Effector memory CD4-positive, alpha-beta T cell (primary cell): ENCODE measurements around the gene LACTB.

Experiments used
- DNase-seq, 3 donors: peaks; one replicate each; pipeline ENCODE4 v3.0.0-alpha.2; 2020
- H3K27ac ChIP-seq: 2 replicates; pipeline ENCODE4 v1.7.0; 2013; ENCODE audit warnings: mild to moderate bottlenecking, low read length, moderate library complexity; ENCODE audit not compliant: insufficient read depth, poor library complexity, severe bottlenecking
- H3K27me3 ChIP-seq: replicated peaks from 2 replicates; pipeline ENCODE4 v1.7.0; 2013; ENCODE audit warnings: mild to moderate bottlenecking, low read length; ENCODE audit not compliant: insufficient read depth, control insufficient read depth, poor library complexity, severe bottlenecking
- H3K36me3 ChIP-seq: 2 replicates; pipeline ENCODE4 v1.7.0; 2013; ENCODE audit warnings: mild to moderate bottlenecking, low read length, moderate library complexity; ENCODE audit not compliant: control insufficient read depth, insufficient read depth
- H3K4me1 ChIP-seq: 2 replicates; pipeline ENCODE4 v1.7.0; 2013; ENCODE audit warnings: low read length, mild to moderate bottlenecking; ENCODE audit not compliant: control insufficient read depth, insufficient read depth, poor library complexity, severe bottlenecking
- H3K4me3 ChIP-seq: 2 replicates; pipeline ENCODE4 v1.7.0; 2013; ENCODE audit warnings: low read length, low read depth, mild to moderate bottlenecking; ENCODE audit not compliant: insufficient read depth, poor library complexity, severe bottlenecking
- H3K9me3 ChIP-seq: 2 replicates; pipeline ENCODE4 v1.7.0; 2013; ENCODE audit warnings: mild to moderate bottlenecking, low read length, moderate library complexity; ENCODE audit not compliant: control insufficient read depth

LACTB gene

GRCh38 chr15:63146684-63147083 lies 25.0 kb downstream of the LACTB start:
- Histone ChIP-seq H3K9me3 (no peaks in the 10 kb centered on the region), H3K36me3 (no peaks in the 10 kb centered on the region), H3K27me3 (no peaks in the 10 kb centered on the region), H3K4me3 (no peak overlapping the region), H3K27ac (no peak overlapping the region), H3K4me1 (no peaks in the 10 kb centered on the region)
- DNase-seq: no peak

GRCh38 chr15:63151665-63152064 lies 30.0 kb downstream of the LACTB start:
- no peak overlapping the region for H3K4me3 ChIP-seq
- no peaks in the 10 kb centered on the region for H3K9me3 ChIP-seq
- no peak for DNase-seq
- H3K27me3 ChIP-seq: no peaks in the 10 kb centered on the region
- H3K4me1 ChIP-seq: no peaks in the 10 kb centered on the region
- peaks cover 14% of the 10 kb centered on the region for H3K36me3 ChIP-seq
- no peak overlapping the region for H3K27ac ChIP-seq

- no peak overlapping the region for H3K4me3 ChIP-seq
- no peak overlapping the region for H3K27ac ChIP-seq
Measured at GRCh38 chr15:63155486-63155885, 33.8 kb downstream of the LACTB start.

GRCh38 chr15:63156086-63156710 lies 34.5 kb downstream of the LACTB start:
- H3K27me3 ChIP-seq: no peaks in the 10 kb centered on the region
- H3K36me3 ChIP-seq: peaks cover 14% of the 10 kb centered on the region
- DNase-seq: no peak
- H3K4me3 ChIP-seq: peak overlapping the region; percentile 98
- peak overlapping the region; percentile 85 for H3K27ac ChIP-seq
- H3K9me3 ChIP-seq: no peaks in the 10 kb centered on the region
- H3K4me1 ChIP-seq: no peaks in the 10 kb centered on the region

More at GRCh38 chr15:63155486-63155885, 33.8 kb downstream of the LACTB start:
- no peaks in the 10 kb centered on the region for H3K27me3 ChIP-seq
- H3K36me3 ChIP-seq: peaks cover 14% of the 10 kb centered on the region
- H3K9me3 ChIP-seq: no peaks in the 10 kb centered on the region
- H3K4me1 ChIP-seq: no peaks in the 10 kb centered on the region
- no peak for DNase-seq

- peak in 1 of 3 donors; percentile 5 for DNase-seq
- peak overlapping the region; percentile 85 for H3K27ac ChIP-seq
- H3K36me3 ChIP-seq: peaks cover 14% of the 10 kb centered on the region
- H3K27me3 ChIP-seq: no peaks in the 10 kb centered on the region
- H3K4me3 ChIP-seq: peak overlapping the region; percentile 98
- no peaks in the 10 kb centered on the region for H3K4me1 ChIP-seq
- H3K9me3 ChIP-seq: no peaks in the 10 kb centered on the region
Measured at GRCh38 chr15:63156755-63157117, 35.1 kb downstream of the LACTB start.

GRCh38 chr15:63157118-63157843 lies 35.6 kb downstream of the LACTB start, which contains the start of gene RPS27L:
RPS27L (minus strand) TSS chr15:63157477; CDS start chr15:63157405, 72 bp downstream.
- no peaks in the 10 kb centered on the region for H3K27me3 ChIP-seq
- peak within 1 kb of the TSS; percentile 98 for H3K4me3 ChIP-seq
- peaks cover 14% of the 10 kb centered on the region for H3K36me3 ChIP-seq
- peak; percentile 67 to 78 (median 73) for DNase-seq
- H3K27ac ChIP-seq: peak within 1 kb of the TSS; percentile 85
- no peaks in the 10 kb centered on the region for H3K4me1 ChIP-seq
- H3K9me3 ChIP-seq: no peaks in the 10 kb centered on the region

- H3K4me3 ChIP-seq: peak overlapping the region; percentile 98
- H3K27me3 ChIP-seq: no peaks in the 10 kb centered on the region
- peak in 1 of 3 donors; percentile 2 for DNase-seq
- H3K27ac ChIP-seq: peak overlapping the region; percentile 85
- no peaks in the 10 kb centered on the region for H3K4me1 ChIP-seq
- no peaks in the 10 kb centered on the region for H3K9me3 ChIP-seq
- H3K36me3 ChIP-seq: peaks cover 10% of the 10 kb centered on the region
Measured at GRCh38 chr15:63157891-63158431, 36.3 kb downstream of the LACTB start.

GRCh38 chr15:63160638-63161037 lies 39.0 kb downstream of the LACTB start:
- DNase-seq: no peak
- no peaks in the 10 kb centered on the region for H3K4me1 ChIP-seq
- no peak overlapping the region for H3K27ac ChIP-seq
- no peaks in the 10 kb centered on the region for H3K36me3 ChIP-seq
- H3K4me3 ChIP-seq: no peak overlapping the region
- no peaks in the 10 kb centered on the region for H3K27me3 ChIP-seq
- no peaks in the 10 kb centered on the region for H3K9me3 ChIP-seq

- Histone ChIP-seq H3K36me3 (no peaks in the 10 kb centered on the region), H3K27ac (no peak overlapping the region), H3K4me3 (no peak overlapping the region), H3K9me3 (no peaks in the 10 kb centered on the region), H3K27me3 (no peaks in the 10 kb centered on the region), H3K4me1 (no peaks in the 10 kb centered on the region)
- no peak for DNase-seq
Measured at GRCh38 chr15:63163217-63163616, 41.6 kb downstream of the LACTB start.
